Activated T-helper 2 cell treated with anti-CD3 and anti-CD28 coated beads, Interferon-gamma antibody, Interleukin-2, Interleukin-4, amounts not matched to agents 10 μg/mL and 5 μg/mL and 100 μg/mL, durations not matched to agents 14 hours and 24 hours and 36 hours (primary cell): Measurements from ENCODE around the gene NLRP1. TPM values are rescaled to one million over a fixed set of nuclear protein-coding genes. Genes with fewer than 3 reads are reported as not detected.
A peak's percentile ranks its signal among the peaks of the same experiment; 100 is the strongest.

Experiments
- DNase-seq: peaks from one replicate; pipeline ENCODE4 v3.0.0; 2021; ENCODE audit warnings: low spot score
- H3K27ac Mint-ChIP-seq: one replicate; pipeline ENCODE4 v1.8.0; 2021; ENCODE audit warnings: mixed read lengths
- H3K27me3 Mint-ChIP-seq: one replicate; pipeline ENCODE4 v1.8.0; 2021; ENCODE audit warnings: low read depth, mixed read lengths
- H3K36me3 Mint-ChIP-seq: one replicate; pipeline ENCODE4 v1.8.0; 2021; ENCODE audit warnings: low read depth, mixed read lengths
- H3K4me1 Mint-ChIP-seq: one replicate; pipeline ENCODE4 v1.8.0; 2021; ENCODE audit warnings: low read depth, mixed read lengths
- H3K4me3 Mint-ChIP-seq: one replicate; pipeline ENCODE4 v1.8.0; 2021; ENCODE audit warnings: low read depth, mild to moderate bottlenecking, moderate library complexity, mixed read lengths
- H3K9me3 Mint-ChIP-seq: one replicate; pipeline ENCODE4 v1.8.0; 2021; ENCODE audit warnings: mixed read lengths
- intact Hi-C: fragments of 100-400 bp; cut with micrococcal nuclease; formaldehyde crosslinking; loops from one replicate; pipeline ENCODE4 v1.15.1; 2023
- total RNA-seq: library from RNA; stranded (reverse); gene quantifications from 2 replicates; pipeline ENCODE4 v1.2.3, GENCODE V29; 2022

Gene NLRP1
- total RNA-seq, 1 donor from 2014 or later, result 26.3 TPM

DNA sequence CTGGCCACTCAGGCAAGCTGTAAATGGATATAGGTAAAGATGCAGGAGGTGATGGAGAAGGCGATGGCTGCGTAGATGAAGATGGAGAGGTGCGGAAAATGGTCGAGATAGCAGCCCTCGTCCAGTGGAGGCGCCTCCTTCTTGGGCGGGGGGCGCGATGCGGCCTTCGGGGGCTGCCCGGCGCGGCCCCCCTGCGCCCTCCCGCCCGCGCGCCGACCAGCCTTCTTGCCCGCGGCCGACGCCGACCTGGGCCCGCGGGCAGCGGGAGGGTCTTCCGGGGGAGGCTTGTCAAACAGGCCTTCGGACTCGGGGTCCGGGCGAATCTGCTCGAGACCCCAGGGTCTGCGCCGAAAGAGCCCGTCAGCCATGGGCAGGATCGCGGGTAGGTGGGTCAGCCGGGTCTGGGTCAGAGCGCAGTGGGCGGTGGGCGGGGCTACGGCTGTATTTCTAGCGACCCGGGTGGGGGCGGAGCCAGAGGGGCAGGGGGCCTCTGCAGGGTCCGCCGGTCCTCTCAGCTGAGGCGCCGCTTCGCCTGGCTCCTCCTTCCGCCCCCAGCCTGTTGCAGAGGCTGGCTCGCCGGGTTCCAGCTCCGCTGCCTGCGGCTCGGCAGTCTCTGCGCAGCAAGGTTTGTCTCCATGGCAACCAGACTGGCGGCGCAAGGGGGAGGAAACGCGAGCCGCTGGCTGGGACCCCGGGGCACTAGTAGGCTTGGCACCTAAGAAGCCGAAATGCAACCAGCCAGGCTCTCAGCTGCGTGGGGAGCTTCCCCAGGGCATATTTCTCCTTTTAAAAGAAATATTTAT is 83.5 kb downstream of the NLRP1 start:
- DNase-seq, result peak; percentile 65
- peaks cover 5% of the 10 kb centered on the region for H3K27me3 Mint-ChIP-seq
- intact Hi-C loops, result no loop called here
- H3K9me3 Mint-ChIP-seq, result no peaks in the 10 kb centered on the region
- peaks cover 18% of the 10 kb centered on the region for H3K36me3 Mint-ChIP-seq
- H3K4me1 Mint-ChIP-seq, result peaks cover 6% of the 10 kb centered on the region
- peak overlapping the region; percentile 54 for H3K27ac Mint-ChIP-seq
- peak overlapping the region; percentile 90 for H3K4me3 Mint-ChIP-seq

DNA sequence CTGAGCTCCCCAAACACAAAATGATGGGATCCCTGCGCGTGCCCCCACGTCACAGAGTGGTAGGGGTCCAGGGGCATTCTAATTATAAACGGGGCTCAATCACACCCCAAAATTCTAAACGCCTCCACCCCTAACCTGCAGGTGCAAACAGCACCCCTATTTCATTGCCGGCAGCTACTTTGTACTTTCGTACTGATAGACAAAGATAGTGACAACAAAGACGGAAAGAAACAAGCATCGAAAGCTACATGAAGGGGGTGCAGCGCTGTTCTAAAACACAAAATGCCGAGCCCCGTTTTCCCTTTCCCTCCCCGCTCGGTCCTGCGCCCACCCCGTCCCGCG is 84.1 kb downstream of the NLRP1 start:
- DNase-seq, result no peak
- intact Hi-C loops, result no loop called here
- Mint-ChIP-seq H3K27me3 (peaks cover 5% of the 10 kb centered on the region), H3K4me3 (peak overlapping the region; percentile 90), H3K36me3 (peaks cover 18% of the 10 kb centered on the region), H3K27ac (peak overlapping the region; percentile 54), H3K9me3 (no peaks in the 10 kb centered on the region), H3K4me1 (peaks cover 6% of the 10 kb centered on the region)

DNA sequence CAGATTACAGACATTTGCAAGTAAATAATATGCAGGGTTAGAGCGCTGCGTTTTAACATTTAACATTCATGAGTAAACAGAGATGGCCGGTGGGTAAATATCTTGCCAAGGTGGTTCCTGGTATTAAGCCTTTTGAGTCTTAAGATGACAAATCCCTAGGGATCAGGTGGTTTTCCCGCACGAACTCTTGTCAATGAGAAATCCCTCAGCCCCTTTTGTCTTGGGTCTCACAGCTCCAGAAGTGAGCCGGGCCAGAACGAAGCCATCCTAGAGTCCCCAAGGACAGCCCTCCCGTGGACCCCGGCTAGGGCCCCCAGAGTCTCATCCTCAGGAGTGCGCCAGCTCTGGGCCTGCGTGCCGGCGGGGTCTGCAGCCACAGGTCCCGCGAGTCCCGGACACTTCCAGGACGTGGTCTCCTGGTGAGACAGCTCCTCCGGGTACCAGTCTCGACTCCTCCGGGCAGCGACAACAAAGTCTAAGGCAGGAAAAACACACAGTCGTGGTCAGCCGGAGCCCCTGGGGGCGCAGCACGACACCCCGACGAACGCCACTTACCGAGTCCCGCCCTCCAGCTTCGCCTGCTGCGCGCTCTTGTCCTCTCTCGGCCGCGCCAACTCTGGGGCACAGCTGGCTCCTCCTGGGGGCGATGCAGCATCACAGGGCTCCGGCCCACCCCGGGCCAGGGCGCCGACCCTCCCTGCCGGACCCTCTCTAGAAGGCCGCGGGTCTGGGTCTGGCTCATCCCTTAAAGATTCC is 84.7 kb downstream of the NLRP1 start:
- Mint-ChIP-seq H3K4me1 (peaks cover 6% of the 10 kb centered on the region), H3K4me3 (peak overlapping the region; percentile 90), H3K27ac (no peak overlapping the region), H3K36me3 (peaks cover 18% of the 10 kb centered on the region), H3K9me3 (no peaks in the 10 kb centered on the region), H3K27me3 (peaks cover 5% of the 10 kb centered on the region)
- intact Hi-C loops, result no loop called here
- no peak for DNase-seq

DNA sequence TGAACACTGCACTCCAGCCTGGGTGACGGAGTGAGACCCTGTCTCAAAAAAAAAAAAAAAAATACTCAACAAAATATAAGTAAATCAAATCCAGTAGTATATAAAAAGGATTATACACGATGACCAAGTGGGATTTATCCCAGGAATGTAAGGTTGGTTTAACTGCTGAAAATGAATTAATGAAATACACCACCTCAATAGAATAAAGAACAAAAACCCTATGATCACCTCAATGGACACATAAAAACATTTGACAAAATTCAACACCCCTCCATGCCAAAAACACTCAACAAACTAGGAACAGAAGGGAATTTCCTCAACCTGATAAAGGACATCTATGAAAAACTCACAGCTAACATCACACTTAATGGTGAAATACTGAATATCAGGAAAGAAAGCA is 91.3 kb downstream of the NLRP1 start:
- intact Hi-C loops, result no loop called here
- Mint-ChIP-seq H3K27me3 (no peaks in the 10 kb centered on the region), H3K36me3 (peaks cover 36% of the 10 kb centered on the region), H3K9me3 (no peaks in the 10 kb centered on the region), H3K4me1 (peaks cover 12% of the 10 kb centered on the region), H3K27ac (no peak overlapping the region), H3K4me3 (no peak overlapping the region)
- DNase-seq, result no peak

DNA sequence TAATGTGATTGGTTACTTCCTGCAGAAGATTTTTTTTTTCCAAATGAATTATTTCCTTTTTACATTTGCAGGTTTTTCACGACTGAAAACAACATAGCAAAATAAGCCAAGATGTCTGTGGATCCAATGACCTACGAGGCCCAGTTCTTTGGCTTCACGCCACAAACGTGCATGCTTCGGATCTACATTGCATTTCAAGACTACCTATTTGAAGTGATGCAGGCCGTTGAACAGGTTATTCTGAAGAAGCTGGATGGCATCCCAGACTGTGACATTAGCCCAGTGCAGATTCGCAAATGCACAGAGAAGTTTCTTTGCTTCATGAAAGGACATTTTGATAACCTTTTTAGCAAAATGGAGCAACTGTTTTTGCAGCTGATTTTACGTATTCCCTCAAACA is 95.6 kb downstream of the NLRP1 start:
- Mint-ChIP-seq H3K9me3 (no peaks in the 10 kb centered on the region), H3K27ac (no peak overlapping the region), H3K4me1 (peaks cover 30% of the 10 kb centered on the region), H3K4me3 (no peak overlapping the region), H3K27me3 (no peaks in the 10 kb centered on the region), H3K36me3 (peaks cover 63% of the 10 kb centered on the region)
- DNase-seq, result no peak
- intact Hi-C loops, result loop anchor here (5.0 to 10.0 kb wide), 3 partner anchors 51 to 1156 kb away; partner anchors contain the start of genes C1QBP, KIAA0753, NLRP1 and TXNDC17

DNA sequence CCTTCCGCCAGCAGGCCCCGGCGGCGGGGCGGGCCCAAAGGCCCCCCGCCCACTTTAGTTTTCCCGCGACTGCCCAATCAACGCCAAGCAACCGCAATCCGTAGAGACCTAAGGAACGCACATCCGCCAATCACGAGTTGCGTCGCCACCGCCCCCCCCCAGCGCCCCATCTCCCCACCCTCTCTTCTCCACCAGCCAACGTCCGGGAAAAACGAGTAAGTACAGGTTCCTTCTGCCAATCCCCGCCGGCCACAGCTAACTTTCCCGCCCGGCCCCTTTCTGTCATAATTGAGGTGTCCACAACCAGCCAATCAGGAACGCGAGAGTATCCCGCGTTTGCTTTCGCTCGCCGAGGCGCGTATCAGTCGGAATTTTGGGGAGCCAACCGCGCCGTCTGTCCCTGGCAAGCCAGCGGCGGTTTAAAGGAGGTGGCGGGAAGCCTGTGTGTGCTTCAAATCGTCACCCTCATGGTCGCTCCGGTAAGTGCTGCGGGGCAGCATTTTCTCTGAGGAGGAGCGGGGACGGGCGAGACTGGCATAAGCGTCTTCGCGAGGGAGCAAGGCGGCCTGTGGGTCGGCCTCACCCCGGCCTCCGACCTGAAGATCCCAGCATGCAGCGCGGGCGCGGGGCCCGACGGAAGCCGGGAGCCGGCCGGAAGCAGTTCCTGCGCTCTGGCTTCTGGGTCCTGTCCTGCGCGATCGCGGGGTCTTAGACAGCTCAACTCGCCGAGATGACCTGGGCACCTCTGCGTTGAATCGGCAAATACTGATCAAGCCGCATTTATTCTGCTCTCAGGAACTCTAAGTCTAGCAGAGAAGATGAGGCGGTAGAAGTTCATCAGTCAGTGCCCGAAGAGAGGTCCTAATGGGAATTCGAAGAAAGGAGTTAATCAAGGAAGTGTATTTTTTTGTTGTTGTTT is 97.8 kb downstream of the NLRP1 start, which contains the start of gene MIS12:
Gene MIS12 (plus strand): TSS at position 361 of the 919 bp plus-strand sequence. CDS start 2,297 bp downstream, outside the sequence.
- intact Hi-C loops, result loop anchor here (1.0 to 10.0 kb wide), 6 partner anchors 18 to 1158 kb away; partner anchors contain the start of genes C1QBP, DHX33, KIAA0753 and NLRP1
- peaks cover 76% of the 10 kb centered on the region for H3K36me3 Mint-ChIP-seq

DNA sequence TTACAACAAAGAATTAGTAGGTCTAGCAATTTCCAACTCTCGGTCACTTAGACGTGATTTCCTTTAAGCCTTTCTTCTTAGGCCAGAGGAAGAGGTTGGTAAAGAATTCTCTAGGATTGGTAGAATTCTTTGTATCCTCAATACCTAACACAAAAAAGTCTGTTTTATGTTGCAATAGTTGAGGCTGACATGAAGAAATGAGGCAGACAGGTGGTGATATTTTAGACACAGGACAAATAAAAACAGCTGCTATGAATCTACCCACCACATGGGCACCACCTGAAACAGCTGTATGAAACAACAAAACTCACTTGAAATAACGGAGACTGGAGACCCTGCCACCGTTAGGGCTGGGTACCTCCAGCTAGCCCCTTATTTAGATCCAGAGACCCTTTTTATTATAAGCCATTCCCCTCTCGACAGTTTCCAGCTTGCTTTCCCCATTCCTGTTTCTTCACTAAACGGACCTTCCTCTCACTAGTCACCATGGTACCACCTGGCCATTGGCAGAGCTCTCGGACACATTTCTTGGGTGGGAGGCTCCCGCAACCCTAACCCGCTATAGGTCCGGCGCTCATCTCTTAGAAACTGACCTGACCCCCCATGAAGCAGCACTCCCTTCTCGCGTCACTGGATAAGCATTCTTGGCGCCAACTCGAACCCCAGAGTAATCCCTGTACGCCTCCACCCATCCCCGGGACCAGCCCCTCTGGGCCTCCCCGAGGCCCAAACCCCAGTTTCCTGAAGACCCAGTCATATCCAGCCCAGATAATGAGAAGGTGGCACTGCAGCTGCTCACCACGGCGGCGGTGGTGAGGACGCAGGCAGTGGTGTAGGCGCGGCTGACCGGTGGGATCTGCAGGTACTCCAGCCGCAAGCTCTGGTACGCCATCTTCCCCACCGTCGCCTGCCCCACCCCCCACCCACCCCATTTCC is 98.8 kb downstream of the NLRP1 start, which contains the start of gene DERL2:
Gene DERL2 (minus strand): TSS at position 909 of the 936 bp plus-strand sequence. CDS start 17 bp downstream, at position 892.
- DNase-seq, result no peak
- intact Hi-C loops, result loop anchor here (1.0 to 10.0 kb wide), 6 partner anchors 17 to 1159 kb away; partner anchors contain the start of genes C1QBP, DHX33, KIAA0753 and NLRP1
- Mint-ChIP-seq H3K4me1 (peaks cover 38% of the 10 kb centered on the region), H3K9me3 (no peaks in the 10 kb centered on the region), H3K27ac (peak within 1 kb of the TSS; percentile 98), H3K4me3 (peak within 1 kb of the TSS; percentile 97), H3K27me3 (no peaks in the 10 kb centered on the region), H3K36me3 (peaks cover 79% of the 10 kb centered on the region)

More for the DNA sequence above, 97.8 kb downstream of the NLRP1 start, which contains the start of gene MIS12:
- peak; percentile 96 for DNase-seq
- peaks cover 38% of the 10 kb centered on the region for H3K4me1 Mint-ChIP-seq
- peak within 1 kb of the TSS; percentile 98 for H3K27ac Mint-ChIP-seq
- no peaks in the 10 kb centered on the region for H3K9me3 Mint-ChIP-seq
- H3K27me3 Mint-ChIP-seq, result no peaks in the 10 kb centered on the region
- peak within 1 kb of the TSS; percentile 97 for H3K4me3 Mint-ChIP-seq

DNA sequence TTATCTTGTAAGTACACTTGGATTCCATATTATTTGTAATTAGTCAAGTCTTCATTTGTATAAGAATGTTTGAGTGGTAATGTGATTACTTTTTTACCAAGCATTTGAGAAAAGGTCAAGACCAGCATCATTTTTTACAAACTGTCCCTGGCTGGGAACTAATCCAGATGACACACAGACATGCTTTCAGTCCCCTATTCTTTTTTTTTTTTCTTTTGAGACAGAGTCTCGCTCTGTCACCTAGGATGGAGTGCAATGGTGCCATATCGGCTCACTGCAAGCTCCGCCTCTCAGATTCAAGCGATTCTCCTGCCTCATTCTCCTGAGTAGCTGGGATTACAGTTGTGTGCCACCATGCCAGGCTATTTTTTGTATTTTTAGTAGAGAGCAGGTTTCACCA is 102.9 kb downstream of the NLRP1 start:
- intact Hi-C loops, result loop anchor here (10.0 kb wide), 2 partner anchors 103 to 1163 kb away; partner anchors contain the start of genes KIAA0753, NLRP1 and TXNDC17
- Mint-ChIP-seq H3K36me3 (peaks cover 79% of the 10 kb centered on the region), H3K4me3 (no peak overlapping the region), H3K27me3 (no peaks in the 10 kb centered on the region), H3K27ac (no peak overlapping the region), H3K4me1 (peaks cover 21% of the 10 kb centered on the region), H3K9me3 (no peaks in the 10 kb centered on the region)
- DNase-seq, result no peak

DNA sequence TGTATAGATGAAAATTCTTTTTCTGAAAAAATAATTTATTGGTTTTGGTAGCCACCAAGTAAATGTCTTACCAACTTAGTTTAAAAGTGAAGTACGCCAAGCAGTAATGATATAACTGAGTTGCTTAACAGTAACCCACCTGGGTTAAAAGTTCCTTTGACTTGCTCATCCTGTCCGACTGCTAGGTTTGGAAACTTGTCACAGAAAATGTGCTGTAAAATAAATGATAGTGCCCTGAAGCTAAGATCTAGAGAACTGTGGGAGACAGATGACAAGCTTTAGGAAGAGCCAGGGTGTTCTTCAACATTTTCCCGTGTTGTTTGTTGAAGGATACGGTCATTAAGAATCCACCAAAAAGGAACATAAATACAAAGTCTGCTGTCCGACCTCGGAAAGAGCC is 103.3 kb downstream of the NLRP1 start:
- peaks cover 80% of the 10 kb centered on the region for H3K36me3 Mint-ChIP-seq
- H3K27me3 Mint-ChIP-seq, result no peaks in the 10 kb centered on the region
- peaks cover 21% of the 10 kb centered on the region for H3K4me1 Mint-ChIP-seq
- no peaks in the 10 kb centered on the region for H3K9me3 Mint-ChIP-seq
- H3K4me3 Mint-ChIP-seq, result no peak overlapping the region
- no peak for DNase-seq
- H3K27ac Mint-ChIP-seq, result no peak overlapping the region
- intact Hi-C loops, result loop anchor here (10.0 kb wide), 2 partner anchors 104 to 1164 kb away; partner anchors contain the start of genes KIAA0753, NLRP1 and TXNDC17

DNA sequence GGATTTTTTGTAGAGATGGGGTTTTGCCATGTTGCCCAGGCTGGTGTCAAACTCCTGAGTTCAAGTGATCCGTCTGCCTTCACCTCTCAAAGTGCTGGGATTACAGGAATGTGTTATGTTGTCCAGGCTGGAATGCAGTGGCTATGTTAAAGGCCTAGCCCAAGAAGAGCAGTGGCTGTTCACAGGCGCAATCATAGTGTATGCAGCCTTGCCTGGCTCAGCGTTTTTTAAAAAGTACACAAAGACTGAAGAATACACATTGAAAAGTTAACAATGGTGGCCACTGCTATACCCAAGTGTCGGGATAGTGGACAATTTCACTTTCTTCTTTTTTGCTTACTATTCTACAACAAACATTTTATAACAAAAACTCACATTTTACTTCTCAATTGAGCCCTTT is 105.3 kb downstream of the NLRP1 start:
- DNase-seq, result no peak
- intact Hi-C loops, result no loop called here
- no peak overlapping the region for H3K27ac Mint-ChIP-seq
- peaks cover 10% of the 10 kb centered on the region for H3K4me1 Mint-ChIP-seq
- no peaks in the 10 kb centered on the region for H3K9me3 Mint-ChIP-seq
- peaks cover 81% of the 10 kb centered on the region for H3K36me3 Mint-ChIP-seq
- no peaks in the 10 kb centered on the region for H3K27me3 Mint-ChIP-seq
- H3K4me3 Mint-ChIP-seq, result no peak overlapping the region

DNA sequence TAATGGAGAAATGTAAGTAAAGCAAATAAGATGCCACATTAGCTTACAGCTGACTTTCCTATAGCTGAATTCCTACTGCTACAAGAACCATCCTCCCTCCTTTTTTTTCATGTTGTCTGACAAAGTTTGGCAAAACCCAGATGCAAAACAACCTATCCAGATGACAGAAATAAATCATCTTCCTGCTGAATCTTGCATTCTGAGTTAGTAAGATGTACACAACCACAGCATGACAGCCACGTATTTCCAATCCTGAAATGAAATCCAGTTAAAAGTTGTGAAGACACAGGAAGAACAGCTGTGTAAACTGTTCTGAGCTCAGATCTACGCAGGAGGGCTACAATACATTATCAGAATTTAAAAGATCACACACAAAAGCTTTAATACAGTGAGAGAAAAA is 110.4 kb downstream of the NLRP1 start:
- DNase-seq, result no peak
- H3K27ac Mint-ChIP-seq, result no peak overlapping the region
- H3K27me3 Mint-ChIP-seq, result no peaks in the 10 kb centered on the region
- H3K4me1 Mint-ChIP-seq, result peaks cover 9% of the 10 kb centered on the region
- H3K36me3 Mint-ChIP-seq, result peaks cover 56% of the 10 kb centered on the region
- H3K4me3 Mint-ChIP-seq, result no peak overlapping the region
- H3K9me3 Mint-ChIP-seq, result no peaks in the 10 kb centered on the region
- intact Hi-C loops, result no loop called here
